ENCODE results near the gene STPG4. TPM values are rescaled to one million over a fixed set of nuclear protein-coding genes. Genes with fewer than 3 reads are reported as not detected.
A peak's percentile ranks its signal among the peaks of the same experiment; 100 is the strongest.

STPG4 gene
- polyA plus RNA-seq, 3 donors, result 0.20 to 0.24 TPM; not detected in 1

DNA sequence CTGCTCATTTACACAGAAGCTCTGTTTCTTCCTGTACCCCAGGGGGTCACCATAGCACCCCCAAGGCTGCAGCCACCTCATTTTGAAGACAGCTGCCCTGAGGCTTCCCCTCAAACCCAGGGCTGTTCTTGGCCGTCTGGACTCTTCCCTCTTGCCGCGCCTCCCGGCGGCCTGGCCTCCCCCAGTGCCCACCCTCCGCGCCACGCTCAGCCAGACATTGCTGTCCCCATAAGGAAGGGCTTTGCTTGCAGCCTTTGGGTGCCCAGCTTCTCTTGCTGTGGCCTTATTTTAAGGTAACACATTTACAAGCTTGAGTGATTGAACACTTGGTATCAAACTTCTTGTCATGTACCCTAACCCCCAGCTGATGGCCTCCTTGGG lies 79.0 kb downstream of the STPG4 start:
- no peak for DNase-seq
- Histone ChIP-seq H3K79me2 (ENCODE audit: insufficient read depth, low read length) (peaks cover 8% of the 10 kb centered on the region), H3K9me3 (replicated peaks in 1 of 2; ENCODE audit: control insufficient read depth in 1 of 2, insufficient read depth in 1 of 2, low read length in 2 of 2) (no peaks in the 10 kb centered on the region), H3K9ac (ENCODE audit: insufficient read depth, low read length, poor library complexity, severe bottlenecking) (no peak overlapping the region), H3K4me1 (ENCODE audit: control insufficient read depth in 1 of 2, insufficient read depth in 2 of 2, low read length in 2 of 2) (peaks cover 98 to 99% of the 10 kb centered on the region in 2 donors), H3K27ac (ENCODE audit: low read depth in 1 of 2, low read length in 2 of 2) (peak overlapping the region; percentile 100), H3K36me3 (replicated peaks in 1 of 2; ENCODE audit: control insufficient read depth in 1 of 2, insufficient read depth in 2 of 2, low read length in 2 of 2) (peaks cover 13 to 25% of the 10 kb centered on the region in 2 donors), H4K20me1 (ENCODE audit: insufficient read depth, low read length) (no peaks in the 10 kb centered on the region), H3K4me2 (replicated peaks; ENCODE audit: extremely low read depth, low read length, poor library complexity, severe bottlenecking) (no peak overlapping the region), H3K27me3 (ENCODE audit: control insufficient read depth in 2 of 2, insufficient read depth in 2 of 2, low read length in 2 of 2) (no peaks in the 10 kb centered on the region), H2AFZ (ENCODE audit: insufficient read depth, low read depth, low read length, poor library complexity, severe bottlenecking) (no peak overlapping the region), H3K4me3 (replicated peaks in 1 of 3; ENCODE audit: low read depth in 2 of 3, low read length in 3 of 3) (no peak overlapping the region)
- peaks cover 98% of the 10 kb centered on the region for H3K4me1 Mint-ChIP-seq
- H3K9me3 Mint-ChIP-seq, result peaks cover 0 to 2% (median 0%) of the 10 kb centered on the region in 7 donors
- H3K36me3 Mint-ChIP-seq, result peaks cover 50 to 68% of the 10 kb centered on the region in 2 donors
- WGBS (ENCODE audit: insufficient coverage), result 93% methylated on average over 8 of the region's 8 CpGs
- H3K27me3 Mint-ChIP-seq (ENCODE audit: low read depth in 3 of 3), result peaks cover 0 to 16% (median 2%) of the 10 kb centered on the region in 3 donors
- intact Hi-C loops (cut with micrococcal nuclease), result no loop called here
- no peak overlapping the region for H3K4me3 Mint-ChIP-seq
- peak overlapping the region; percentile 62 to 100 (median 91) for H3K27ac Mint-ChIP-seq
- TF ChIP-seq, protein P1, sequence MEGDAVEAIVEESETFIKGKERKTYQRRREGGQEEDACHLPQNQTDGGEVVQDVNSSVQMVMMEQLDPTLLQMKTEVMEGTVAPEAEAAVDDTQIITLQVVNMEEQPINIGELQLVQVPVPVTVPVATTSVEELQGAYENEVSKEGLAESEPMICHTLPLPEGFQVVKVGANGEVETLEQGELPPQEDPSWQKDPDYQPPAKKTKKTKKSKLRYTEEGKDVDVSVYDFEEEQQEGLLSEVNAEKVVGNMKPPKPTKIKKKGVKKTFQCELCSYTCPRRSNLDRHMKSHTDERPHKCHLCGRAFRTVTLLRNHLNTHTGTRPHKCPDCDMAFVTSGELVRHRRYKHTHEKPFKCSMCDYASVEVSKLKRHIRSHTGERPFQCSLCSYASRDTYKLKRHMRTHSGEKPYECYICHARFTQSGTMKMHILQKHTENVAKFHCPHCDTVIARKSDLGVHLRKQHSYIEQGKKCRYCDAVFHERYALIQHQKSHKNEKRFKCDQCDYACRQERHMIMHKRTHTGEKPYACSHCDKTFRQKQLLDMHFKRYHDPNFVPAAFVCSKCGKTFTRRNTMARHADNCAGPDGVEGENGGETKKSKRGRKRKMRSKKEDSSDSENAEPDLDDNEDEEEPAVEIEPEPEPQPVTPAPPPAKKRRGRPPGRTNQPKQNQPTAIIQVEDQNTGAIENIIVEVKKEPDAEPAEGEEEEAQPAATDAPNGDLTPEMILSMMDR (IDR thresholded peaks at IDR 0.05), result no peak

GRCh38 chr2:47075361-47076125 lies 79.6 kb downstream of the STPG4 start:
- peaks cover 0 to 2% (median 0%) of the 10 kb centered on the region in 7 donors for H3K9me3 Mint-ChIP-seq
- H3K4me3 Mint-ChIP-seq, result peak overlapping the region in 1 of 2 donors; percentile 21
- H3K27ac Mint-ChIP-seq, result peak overlapping the region; percentile 87 to 100 (median 97)
- WGBS (ENCODE audit: insufficient coverage), result 95% methylated on average over 5 of the region's 6 CpGs
- Histone ChIP-seq H3K4me3 (replicated peaks in 1 of 3; ENCODE audit: low read depth in 2 of 3, low read length in 3 of 3) (no peak overlapping the region), H3K9me3 (replicated peaks in 1 of 2; ENCODE audit: control insufficient read depth in 1 of 2, insufficient read depth in 1 of 2, low read length in 2 of 2) (no peaks in the 10 kb centered on the region), H3K4me1 (ENCODE audit: control insufficient read depth in 1 of 2, insufficient read depth in 2 of 2, low read length in 2 of 2) (peaks cover 98 to 99% of the 10 kb centered on the region in 2 donors), H3K36me3 (replicated peaks in 1 of 2; ENCODE audit: control insufficient read depth in 1 of 2, insufficient read depth in 2 of 2, low read length in 2 of 2) (peaks cover 13 to 25% of the 10 kb centered on the region in 2 donors), H2AFZ (ENCODE audit: insufficient read depth, low read depth, low read length, poor library complexity, severe bottlenecking) (no peak overlapping the region), H4K20me1 (ENCODE audit: insufficient read depth, low read length) (no peaks in the 10 kb centered on the region), H3K27ac (ENCODE audit: low read depth in 1 of 2, low read length in 2 of 2) (peak overlapping the region; percentile 100), H3K79me2 (ENCODE audit: insufficient read depth, low read length) (peaks cover 12% of the 10 kb centered on the region), H3K27me3 (ENCODE audit: control insufficient read depth in 2 of 2, insufficient read depth in 2 of 2, low read length in 2 of 2) (no peaks in the 10 kb centered on the region), H3K9ac (ENCODE audit: insufficient read depth, low read length, poor library complexity, severe bottlenecking) (peak overlapping the region; percentile 48), H3K4me2 (replicated peaks; ENCODE audit: extremely low read depth, low read length, poor library complexity, severe bottlenecking) (peak overlapping the region; percentile 3)
- H3K27me3 Mint-ChIP-seq (ENCODE audit: low read depth in 3 of 3), result peaks cover 0 to 13% (median 2%) of the 10 kb centered on the region in 3 donors
- H3K4me1 Mint-ChIP-seq, result peaks cover 98% of the 10 kb centered on the region
- peak in 2 of 3 donors; percentile 49 to 66 for DNase-seq
- intact Hi-C loops (cut with micrococcal nuclease), result no loop called here
- peaks cover 48 to 73% of the 10 kb centered on the region in 2 donors for H3K36me3 Mint-ChIP-seq
- TF ChIP-seq, protein P1 (IDR thresholded peaks at IDR 0.05), result no peak

All from CD14-positive monocyte (primary cell).